ENCODE measurements around the gene CPNE6.

- TF ChIP-seq EZH2 (IDR thresholded peaks at IDR 0.05; ENCODE audit: borderline replicate concordance, insufficient read depth, low read depth, low read length, poor library complexity, severe bottlenecking) (no peak), CTCF (IDR thresholded peaks at IDR 0.05) (no peak)
These were observed 17.6 kb upstream of the CPNE6 start for GRCh38 chr14:24053548-24054323.

Measured in B cell (primary cell).